Measurements from ENCODE around the gene UBE2H.

DNA sequence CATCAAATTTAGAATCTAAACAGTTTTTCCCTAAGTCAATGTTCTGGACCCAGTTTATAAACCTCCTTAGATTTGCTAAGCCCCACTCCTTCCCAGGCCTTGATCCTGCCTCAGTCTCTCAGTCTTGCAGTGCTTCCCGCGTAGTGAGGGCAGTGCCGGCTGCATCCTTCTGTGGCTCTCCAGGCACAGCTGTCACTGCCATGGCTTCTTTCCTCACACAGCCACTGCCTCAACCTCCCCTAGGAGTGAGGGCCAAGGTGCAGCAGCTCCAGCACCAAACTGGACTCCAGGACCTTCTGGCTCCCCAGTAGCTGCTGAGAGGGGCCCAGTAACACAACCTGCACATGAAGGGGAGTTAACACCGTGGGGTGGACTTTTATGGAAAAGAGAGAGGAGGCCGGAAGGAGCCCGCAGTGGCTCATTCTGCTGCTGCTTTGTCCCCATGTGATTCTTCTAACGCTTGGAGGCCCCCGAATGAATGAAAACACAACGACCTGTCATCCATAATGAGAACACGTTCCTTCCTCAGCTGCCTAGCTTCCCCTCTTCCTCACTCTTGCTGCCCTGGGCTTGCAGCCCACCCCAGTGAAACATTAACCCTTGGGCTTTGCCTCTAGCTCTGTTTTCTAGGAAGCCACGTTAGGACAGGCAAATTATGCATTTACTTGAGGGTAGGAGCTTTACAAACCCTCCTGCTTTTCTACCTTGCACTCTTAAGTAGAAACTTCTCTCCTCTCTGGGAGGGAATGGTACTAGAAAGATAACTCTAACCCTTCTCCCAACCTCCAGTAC is 16.0 kb upstream of the UBE2H start:
- TF ChIP-seq, protein P1, sequence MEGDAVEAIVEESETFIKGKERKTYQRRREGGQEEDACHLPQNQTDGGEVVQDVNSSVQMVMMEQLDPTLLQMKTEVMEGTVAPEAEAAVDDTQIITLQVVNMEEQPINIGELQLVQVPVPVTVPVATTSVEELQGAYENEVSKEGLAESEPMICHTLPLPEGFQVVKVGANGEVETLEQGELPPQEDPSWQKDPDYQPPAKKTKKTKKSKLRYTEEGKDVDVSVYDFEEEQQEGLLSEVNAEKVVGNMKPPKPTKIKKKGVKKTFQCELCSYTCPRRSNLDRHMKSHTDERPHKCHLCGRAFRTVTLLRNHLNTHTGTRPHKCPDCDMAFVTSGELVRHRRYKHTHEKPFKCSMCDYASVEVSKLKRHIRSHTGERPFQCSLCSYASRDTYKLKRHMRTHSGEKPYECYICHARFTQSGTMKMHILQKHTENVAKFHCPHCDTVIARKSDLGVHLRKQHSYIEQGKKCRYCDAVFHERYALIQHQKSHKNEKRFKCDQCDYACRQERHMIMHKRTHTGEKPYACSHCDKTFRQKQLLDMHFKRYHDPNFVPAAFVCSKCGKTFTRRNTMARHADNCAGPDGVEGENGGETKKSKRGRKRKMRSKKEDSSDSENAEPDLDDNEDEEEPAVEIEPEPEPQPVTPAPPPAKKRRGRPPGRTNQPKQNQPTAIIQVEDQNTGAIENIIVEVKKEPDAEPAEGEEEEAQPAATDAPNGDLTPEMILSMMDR (IDR thresholded peaks at IDR 0.05; ENCODE audit: low read length): no peak
- TF ChIP-seq EZH2phosphoT487 (IDR thresholded peaks at IDR 0.05; ENCODE audit: low read length) (no peak), EZH2 (optimal IDR thresholded peaks at IDR 0.05; ENCODE audit: low read depth, low read length) (no peak)

Data from MM.1S (cell line).